Left lung (tissue), 10 donors: ENCODE data around the gene COL17A1. TPM values are rescaled to one million over a fixed set of nuclear protein-coding genes. Genes with fewer than 3 reads are reported as not detected.

ENCODE experiments used
- ATAC-seq: fragments of 200-7000 bp; cut with Tn5 transposase; one replicate; pipeline ENCODE4 v1.9.1; 2020; ENCODE audit warnings: moderate library complexity
- DNase-seq, 4 donors: peaks; one replicate each; pipeline ENCODE4 v3.0.0-alpha.2; 2013 to 2020
- H3K27ac ChIP-seq, 2 donors: fragments of 200-600 bp; sonication (generic) in 1 of 2; one replicate each; pipeline versions ENCODE4 v1.5.0 to v1.8.0; 2020 to 2021
- H3K27me3 ChIP-seq, 2 donors: fragments of 200-600 bp; sonication (generic) in 1 of 2; one replicate each; pipeline versions ENCODE4 v1.5.0 to v1.8.0; 2020 to 2021
- H3K36me3 ChIP-seq, 2 donors: fragments of 200-600 bp; sonication (generic) in 1 of 2; one replicate each; pipeline versions ENCODE4 v1.5.0 to v1.8.0; 2020 to 2021
- H3K4me1 ChIP-seq, 2 donors: fragments of 200-600 bp; one replicate each; pipeline ENCODE4 v1.8.0; 2021
- H3K4me3 ChIP-seq, 2 donors: fragments of 200-600 bp; sonication (generic) in 1 of 2; one replicate each; pipeline versions ENCODE4 v1.5.0 to v1.8.0; 2020 to 2021; ENCODE audit warnings: mild to moderate bottlenecking in 1 of 2
- H3K9me3 ChIP-seq, 2 donors: fragments of 200-600 bp; sonication (generic) in 1 of 2; one replicate each; pipeline versions ENCODE4 v1.5.0 to v1.8.0; 2020 to 2021
- CTCF ChIP-seq, 2 donors: fragments of 200-600 bp; sonication (generic) in 1 of 2; IDR thresholded peaks; one replicate each; pipeline versions ENCODE4 v1.5.0 to v1.8.0; 2021; ENCODE audit warnings: antibody characterized with exemption in 2 of 2
- intact Hi-C, 2 donors: fragments of 100-400 bp; cut with DNase I; formaldehyde crosslinking; loops; one replicate each; pipeline versions ENCODE4 v1.11.2 to v1.14.2; 2022
- polyA plus RNA-seq, 6 donors: library from polyadenylated mRNA; unstranded; fragments of 120-200 nt; gene quantifications; one replicate each; pipeline ENCODE4 v1.2.1, GENCODE V29; 2013; ENCODE audit not compliant: insufficient read length in 6 of 6
- total RNA-seq, 2 donors: library from RNA; stranded (reverse); fragmentation: NEBNext Ultra II Directional; extraction: Animal tissue kit (Norgen Biotek cat#: 25700); gene quantifications; one replicate each; pipeline ENCODE4 v1.2.1, GENCODE V29; 2021
- donor health status: DM: no; HTN: yes; CAD: no.
- donor health status: DM: no; HTN: no; CAD: no.

Gene COL17A1
- total and polyA plus RNA-seq, 8 donors = 0.32 to 43.4 (median 0.71) TPM

GRCh38 chr10:104052431-104052830 lies 33.2 kb downstream of the COL17A1 start:
- DNase-seq = peak in 1 of 4 donors; percentile 59
- TF ChIP-seq CTCF (IDR thresholded peaks at IDR 0.05) = no peak
- peak; percentile 79 for ATAC-seq
- Histone ChIP-seq H3K36me3 (no peaks in the 10 kb centered on the region), H3K27me3 (no peaks in the 10 kb centered on the region), H3K27ac (no peak overlapping the region), H3K4me1 (peaks cover 9 to 11% of the 10 kb centered on the region in 2 donors), H3K9me3 (no peaks in the 10 kb centered on the region), H3K4me3 (no peak overlapping the region)
- intact Hi-C loops = no loop called here

GRCh38 chr10:104049504-104050250 lies 36.0 kb downstream of the COL17A1 start:
- peak overlapping the region in 1 of 2 donors; percentile 18 for H3K27ac ChIP-seq
- peaks cover 9 to 11% of the 10 kb centered on the region in 2 donors for H3K4me1 ChIP-seq
- no peaks in the 10 kb centered on the region for H3K36me3 ChIP-seq
- ATAC-seq (peak; percentile 20), DNase-seq (no peak)
- no peaks in the 10 kb centered on the region for H3K27me3 ChIP-seq
- intact Hi-C loops = loop anchor here in 1 of 2 donors (10.0 kb wide), 2 partner anchors 75 to 165 kb away; partner anchors contain the start of gene SFR1
- H3K9me3 ChIP-seq = no peaks in the 10 kb centered on the region
- no peak overlapping the region for H3K4me3 ChIP-seq
- no peak for TF ChIP-seq CTCF (IDR thresholded peaks at IDR 0.05)

- no peak for TF ChIP-seq CTCF (IDR thresholded peaks at IDR 0.05)
- ATAC-seq = no peak
- intact Hi-C loops = loop anchor here in 1 of 2 donors (10.0 kb wide), 2 partner anchors 78 to 168 kb away; partner anchors contain the start of gene SFR1
- DNase-seq = no peak
- Histone ChIP-seq H3K9me3 (no peaks in the 10 kb centered on the region), H3K4me1 (peaks cover 9 to 11% of the 10 kb centered on the region in 2 donors), H3K36me3 (no peaks in the 10 kb centered on the region), H3K4me3 (no peak overlapping the region), H3K27ac (no peak overlapping the region), H3K27me3 (no peaks in the 10 kb centered on the region)
Observed at GRCh38 chr10:104046651-104047050, 39.0 kb downstream of the COL17A1 start.

- H3K9me3 ChIP-seq = no peaks in the 10 kb centered on the region
- no peaks in the 10 kb centered on the region for H3K27me3 ChIP-seq
- DNase-seq (peak in 3 of 4 donors; percentile 28 to 60 (median 57)), ATAC-seq (peak; percentile 94)
- intact Hi-C loops = loop anchor here in 1 of 2 donors (10.0 kb wide), 2 partner anchors 79 to 169 kb away; partner anchors contain the start of gene SFR1
- H3K27ac ChIP-seq = no peak overlapping the region
- no peaks in the 10 kb centered on the region for H3K36me3 ChIP-seq
- H3K4me3 ChIP-seq = no peak overlapping the region
- H3K4me1 ChIP-seq = peaks cover 9 to 11% of the 10 kb centered on the region in 2 donors
- peak; percentile 47 to 51 for TF ChIP-seq CTCF (IDR thresholded peaks at IDR 0.05)
Observed at GRCh38 chr10:104045151-104046089, 40.3 kb downstream of the COL17A1 start.
